ES-I3 (cell line): Measurements from ENCODE around the gene DIP2C.
A peak's percentile ranks its signal among the peaks of the same experiment; 100 is the strongest.
"Not testable (repeated sequence)": the region's sequence is repeated elsewhere in the genome, so short reads cannot be mapped to it uniquely, and the experiment has no call there.

Experiments
- H3K36me3 ChIP-seq: 2 replicates; pipeline ENCODE4 v1.6.1; 2013; ENCODE audit warnings: mild to moderate bottlenecking, low read length, control low read depth, moderate library complexity; ENCODE audit not compliant: insufficient read depth
- H3K4me1 ChIP-seq: 2 replicates; pipeline ENCODE4 v1.6.1; 2013; ENCODE audit warnings: mild to moderate bottlenecking, control low read depth, low read length; ENCODE audit not compliant: insufficient read depth
- H3K9ac ChIP-seq: 2 replicates; pipeline ENCODE4 v1.6.1; 2013; ENCODE audit warnings: low read depth, mild to moderate bottlenecking, low read length, moderate library complexity
- H3K9me3 ChIP-seq: 2 replicates; pipeline ENCODE4 v1.6.1; 2013; ENCODE audit warnings: mild to moderate bottlenecking, low read length, moderate library complexity; ENCODE audit not compliant: control insufficient read depth, insufficient read depth

DIP2C gene

GRCh38 chr10:689121-689451 is 382 bp downstream of the DIP2C start:
- no peaks in the 10 kb centered on the region for H3K9me3 ChIP-seq
- H3K4me1 ChIP-seq = peaks cover 13% of the 10 kb centered on the region; the same call in 1 of the 2 replicates
- H3K9ac ChIP-seq = peak overlapping the region; percentile 82
- no peaks in the 10 kb centered on the region for H3K36me3 ChIP-seq

DNA sequence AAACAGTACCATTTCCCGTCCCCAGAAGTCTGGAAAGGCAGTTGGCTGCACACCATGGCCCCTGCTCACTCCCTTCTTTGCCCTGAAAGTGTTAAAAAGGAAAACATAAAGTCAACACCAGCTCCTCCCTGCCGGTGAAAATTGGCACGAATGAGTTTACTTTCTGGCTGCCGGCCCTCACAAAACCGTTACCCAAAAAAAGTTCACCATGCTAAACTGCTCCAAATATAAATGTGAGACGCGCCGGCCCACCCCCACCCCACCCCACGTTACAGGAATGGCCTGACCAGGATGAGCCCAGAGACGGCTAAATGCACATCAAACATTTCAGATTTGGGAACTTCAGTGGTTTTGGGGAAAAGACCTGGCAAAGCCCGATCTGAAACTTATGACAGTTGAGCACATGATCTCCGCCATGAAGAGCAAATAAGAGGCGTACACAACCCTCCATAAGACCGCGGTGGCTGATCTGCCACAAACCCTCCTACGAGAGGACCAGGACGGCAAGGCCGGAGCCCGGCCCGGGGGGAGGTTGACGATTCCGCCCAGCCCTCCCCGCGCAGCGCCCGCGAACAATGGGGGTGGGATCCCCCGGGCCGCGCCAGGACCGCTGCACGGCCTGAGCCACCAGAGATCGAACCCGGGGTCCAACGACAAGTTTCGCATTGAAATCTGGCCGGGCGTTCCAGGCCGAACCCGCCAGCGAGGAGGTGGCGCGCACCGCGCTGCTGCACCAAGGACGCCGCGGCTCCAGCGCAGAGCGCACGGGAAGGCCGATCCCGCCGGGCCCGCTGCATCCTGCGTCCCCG is 952 bp downstream of the DIP2C start:
- Histone ChIP-seq H3K4me1 (peaks cover 9% of the 10 kb centered on the region; the same call in 1 of the 2 replicates), H3K9me3 (no peaks in the 10 kb centered on the region), H3K36me3 (no peaks in the 10 kb centered on the region), H3K9ac (peak overlapping the region; percentile 82)

- H3K4me1 ChIP-seq = peaks cover 4% of the 10 kb centered on the region; the same call in 1 of the 2 replicates
- H3K9ac ChIP-seq = peak overlapping the region; percentile 82; the same call in 1 of the 2 replicates
- H3K9me3 ChIP-seq = no peaks in the 10 kb centered on the region
Observed at GRCh38 chr10:687583-688311, 1.7 kb downstream of the DIP2C start.

DNA sequence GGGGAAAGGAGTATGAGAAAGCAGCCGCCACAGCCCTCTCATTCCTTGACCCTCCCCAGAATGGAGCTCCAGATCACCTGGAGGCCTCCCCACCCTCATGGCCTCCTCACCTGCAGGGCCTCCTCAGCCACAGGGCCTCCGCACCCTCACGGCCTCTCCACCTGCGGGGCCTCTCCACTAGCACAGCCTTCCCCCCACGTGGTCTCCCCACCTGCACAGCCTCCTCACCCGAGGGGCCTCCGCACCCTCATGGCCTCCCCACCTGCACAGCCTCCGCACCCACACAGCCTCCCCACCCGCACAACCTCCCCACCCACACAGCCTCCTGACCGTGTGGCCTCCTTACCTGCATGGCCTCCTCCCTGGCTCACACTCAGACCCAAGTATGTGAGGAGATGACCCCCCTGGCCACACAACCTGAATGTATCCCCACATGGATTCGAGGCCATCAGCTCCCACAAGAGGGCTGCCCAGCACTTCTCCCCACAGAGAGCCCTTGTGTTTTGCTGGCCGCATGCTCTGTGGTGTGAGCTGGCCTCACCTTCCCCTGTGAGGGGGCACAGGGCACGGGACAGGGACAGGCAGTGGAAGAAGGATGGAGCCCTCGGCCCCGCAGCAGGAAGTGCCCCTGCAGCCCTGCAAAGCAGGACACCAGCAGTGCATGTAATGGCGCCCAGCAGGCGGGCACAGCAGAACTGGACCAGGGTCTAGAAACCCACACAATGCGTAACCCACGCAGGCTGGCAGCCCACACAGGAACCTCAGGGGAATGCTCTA is 3.1 kb downstream of the DIP2C start:
- H3K9me3 ChIP-seq = no peaks in the 10 kb centered on the region
- no peak overlapping the region for H3K9ac ChIP-seq
- H3K4me1 ChIP-seq = peaks cover 4% of the 10 kb centered on the region; the same call in 1 of the 2 replicates
- no peaks in the 10 kb centered on the region for H3K36me3 ChIP-seq

More at GRCh38 chr10:687583-688311, 1.7 kb downstream of the DIP2C start:
- H3K36me3 ChIP-seq = no peaks in the 10 kb centered on the region

DNA sequence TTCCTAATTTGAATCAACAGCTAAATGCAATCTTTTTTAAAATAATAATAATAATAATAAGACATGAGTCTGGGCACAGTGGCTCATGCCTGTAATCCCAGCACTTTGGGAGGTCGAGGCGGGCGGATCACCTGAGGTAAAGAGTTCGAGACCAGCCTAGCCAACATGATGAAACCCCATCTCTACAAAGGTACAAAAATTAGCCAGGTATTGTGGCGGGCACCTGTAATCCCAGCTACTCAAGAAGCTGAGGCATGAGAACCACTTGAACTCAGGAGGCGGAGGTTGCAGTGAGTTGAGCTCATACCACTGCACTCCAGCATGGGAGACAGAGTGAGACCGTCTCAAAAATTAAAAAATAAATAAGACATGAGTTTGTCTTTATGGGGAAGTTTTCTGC is 3.9 kb downstream of the DIP2C start:
- H3K9me3 ChIP-seq = no peaks in the 10 kb centered on the region
- H3K36me3 ChIP-seq = no peaks in the 10 kb centered on the region
- peaks cover 4% of the 10 kb centered on the region; the same call in 1 of the 2 replicates for H3K4me1 ChIP-seq
- H3K9ac ChIP-seq = no peak overlapping the region

DNA sequence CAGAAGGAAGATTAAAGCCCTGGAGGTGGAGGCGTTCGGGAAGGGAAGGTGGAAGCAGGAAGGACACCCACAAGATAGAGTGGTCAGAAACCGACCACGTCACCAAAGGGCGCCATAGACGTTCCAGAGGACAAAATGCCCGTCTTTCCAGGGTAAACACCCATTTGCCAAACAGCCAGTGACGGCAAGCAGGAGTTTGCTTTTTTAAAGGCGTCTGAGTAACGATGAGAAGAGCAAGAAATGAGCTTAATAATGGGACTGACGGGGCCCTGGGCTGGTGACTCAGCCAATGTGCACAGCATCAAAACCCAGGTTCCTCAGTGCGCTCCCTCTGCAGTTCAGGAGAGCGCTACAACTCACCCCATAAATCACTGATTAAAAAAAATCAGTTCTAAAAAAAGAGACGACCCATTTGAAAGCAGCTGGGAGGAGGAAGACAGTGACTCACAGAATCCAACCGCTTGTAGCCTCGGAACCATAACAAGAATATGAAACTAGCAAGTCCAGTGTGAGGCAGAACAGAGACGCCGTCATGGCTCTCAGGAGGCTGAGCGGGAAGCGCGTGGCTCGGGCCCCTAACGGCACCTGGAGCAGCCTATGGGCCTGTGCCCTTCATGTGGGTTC is 5.9 kb downstream of the DIP2C start:
- H3K9ac ChIP-seq = peak overlapping the region; percentile 29; the same call in 1 of the 2 replicates
- H3K9me3 ChIP-seq = no peaks in the 10 kb centered on the region
- no peaks in the 10 kb centered on the region; the same call in 1 of the 2 replicates for H3K4me1 ChIP-seq
- H3K36me3 ChIP-seq = no peaks in the 10 kb centered on the region

DNA sequence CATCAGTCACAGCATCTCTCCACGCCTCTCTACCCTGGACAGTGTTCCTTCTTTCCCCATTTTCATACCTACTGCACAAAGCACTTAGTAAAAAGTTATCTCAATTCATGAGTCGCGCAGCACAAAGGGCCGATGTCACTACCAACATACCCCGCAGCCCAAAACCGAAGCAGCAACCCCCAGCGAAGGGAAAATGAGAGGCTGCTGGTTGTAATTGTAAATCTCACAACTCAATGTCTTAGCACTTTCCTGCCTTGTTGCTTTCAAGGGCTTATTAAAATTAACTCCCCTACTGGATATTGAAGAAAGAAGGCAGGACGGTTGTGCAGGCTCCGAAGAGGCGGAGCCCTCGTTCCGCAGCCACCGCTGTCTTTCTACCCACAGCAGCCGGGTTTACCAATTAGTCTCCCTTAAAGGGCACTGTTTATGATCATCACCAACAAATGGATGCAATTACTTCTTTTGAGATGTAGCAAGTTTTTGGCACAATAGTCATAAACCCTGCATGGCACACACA is 6.5 kb downstream of the DIP2C start:
- Histone ChIP-seq H3K36me3 (no peaks in the 10 kb centered on the region), H3K9me3 (no peaks in the 10 kb centered on the region), H3K4me1 (no peaks in the 10 kb centered on the region; the same call in 1 of the 2 replicates), H3K9ac (peak overlapping the region; percentile 29; the same call in 1 of the 2 replicates)

DNA sequence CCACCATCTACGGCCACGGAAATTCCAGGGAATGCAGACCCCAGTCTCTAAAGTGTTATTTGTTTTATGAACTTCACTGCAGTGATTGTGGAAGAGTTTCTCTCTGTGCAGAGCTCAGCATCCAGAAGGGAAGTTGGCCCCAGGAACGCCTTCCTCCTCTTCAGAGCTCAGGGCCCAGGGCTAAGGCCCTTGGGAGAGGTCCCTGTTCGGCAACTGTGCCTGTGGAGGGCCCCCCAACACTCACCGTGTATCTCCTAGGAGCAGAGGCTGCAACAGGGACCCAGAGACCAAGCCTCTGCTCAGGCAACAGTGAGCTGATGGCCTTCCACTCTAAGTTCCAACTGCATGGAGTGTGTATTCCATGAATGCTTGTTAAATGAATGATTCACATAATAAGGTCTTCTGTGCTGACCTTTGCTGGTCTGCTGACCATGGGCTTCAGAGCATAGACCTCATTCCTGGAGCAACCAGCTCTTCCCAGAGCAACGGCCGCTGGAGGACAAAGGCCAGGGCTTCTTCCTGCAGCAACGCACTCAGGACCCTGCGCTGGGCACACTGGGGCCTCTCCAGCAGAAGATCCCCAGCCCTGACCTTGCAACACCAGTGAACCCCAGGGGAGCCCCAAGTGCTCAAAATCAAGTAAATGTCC is 7.7 kb downstream of the DIP2C start:
- Histone ChIP-seq H3K36me3 (no peaks in the 10 kb centered on the region), H3K9me3 (no peaks in the 10 kb centered on the region), H3K9ac (no peak overlapping the region), H3K4me1 (no peaks in the 10 kb centered on the region; the same call in 1 of the 2 replicates)

DNA sequence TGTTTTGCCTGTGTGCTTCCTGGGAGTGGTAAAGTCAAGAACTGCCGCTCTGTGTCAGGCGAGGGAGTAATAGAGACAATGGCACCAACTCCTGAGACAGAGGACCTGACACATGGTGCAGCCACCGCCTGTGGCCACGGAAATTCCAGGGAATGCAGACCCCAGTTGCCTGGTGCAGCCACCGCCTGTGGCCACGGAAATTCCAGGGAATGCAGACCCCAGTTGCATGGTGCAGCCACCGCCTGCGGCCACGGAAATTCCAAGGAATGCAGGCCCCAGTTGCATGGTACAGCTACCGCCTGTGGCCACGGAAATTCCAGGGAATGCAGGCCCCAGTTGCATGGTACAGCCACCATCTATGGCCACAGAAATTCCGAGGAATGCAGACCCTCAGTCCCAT is 8.7 kb downstream of the DIP2C start:
- Histone ChIP-seq H3K36me3 (no peaks in the 10 kb centered on the region), H3K4me1 (no peaks in the 10 kb centered on the region; the same call in 1 of the 2 replicates), H3K9ac (no peak overlapping the region), H3K9me3 (no peaks in the 10 kb centered on the region)

DNA sequence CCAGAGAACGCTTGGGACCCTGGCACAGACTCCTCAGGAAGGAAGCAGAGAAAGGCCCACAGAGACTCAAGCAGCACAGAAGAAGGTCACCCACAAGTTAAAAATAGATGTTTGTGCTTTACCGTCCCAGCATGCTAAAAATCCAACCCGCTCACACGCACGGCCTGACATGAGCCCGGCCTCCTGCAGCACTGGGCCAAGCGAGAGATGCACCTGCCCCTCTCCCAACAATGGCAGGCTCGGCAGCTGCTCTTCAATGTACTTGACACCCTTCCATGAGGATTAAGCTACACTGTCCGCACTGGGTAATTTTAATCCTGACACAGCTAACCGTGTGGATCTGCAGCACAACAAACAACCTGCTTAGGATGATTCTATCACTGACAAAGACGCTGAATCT is 9.3 kb downstream of the DIP2C start:
- H3K9me3 ChIP-seq = no peaks in the 10 kb centered on the region
- H3K4me1 ChIP-seq = no peaks in the 10 kb centered on the region; the same call in 1 of the 2 replicates
- H3K9ac ChIP-seq = no peak overlapping the region
- H3K36me3 ChIP-seq = no peaks in the 10 kb centered on the region

DNA sequence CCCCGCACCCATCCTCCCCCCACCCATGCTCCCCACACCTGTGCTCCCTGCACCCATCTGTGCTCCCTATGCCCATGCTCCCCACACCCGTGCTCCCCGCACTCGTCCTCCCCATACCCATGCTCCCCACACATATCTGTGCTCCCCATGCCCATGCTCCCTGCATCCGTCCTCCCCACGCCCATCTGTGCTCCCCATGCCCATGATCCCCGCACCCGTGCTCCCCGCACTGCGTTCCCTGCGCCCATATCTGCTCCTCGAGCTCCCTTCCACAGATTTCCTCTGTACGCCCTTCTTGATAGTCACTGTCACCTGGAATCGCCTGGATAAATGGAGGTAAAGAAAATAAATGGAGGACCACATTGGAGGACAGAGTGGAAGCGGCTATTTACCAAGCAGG is 9.9 kb downstream of the DIP2C start:
- Histone ChIP-seq H3K9ac (no peak overlapping the region), H3K9me3 (no peaks in the 10 kb centered on the region), H3K4me1 (no peaks in the 10 kb centered on the region; the same call in 1 of the 2 replicates), H3K36me3 (no peaks in the 10 kb centered on the region)

DNA sequence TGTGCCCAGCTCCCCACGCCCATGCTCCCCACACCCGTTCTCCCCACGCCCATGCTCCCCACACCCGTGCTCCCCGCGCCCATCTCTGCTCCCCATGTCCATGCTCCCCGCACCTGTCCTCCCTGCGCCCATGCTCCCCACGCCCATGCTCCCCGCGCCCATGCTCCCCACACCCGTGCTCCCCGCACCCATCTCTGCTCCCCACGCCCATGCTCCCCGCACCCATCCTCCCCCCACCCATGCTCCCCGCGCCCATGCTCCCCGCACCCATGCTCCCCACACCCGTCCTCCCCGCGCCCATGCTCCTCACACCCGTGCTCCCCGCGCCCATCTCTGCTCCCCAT is 10.8 kb downstream of the DIP2C start:
- H3K4me1 ChIP-seq, H3K36me3 ChIP-seq, H3K9me3 ChIP-seq, H3K9ac ChIP-seq: not testable (repeated sequence)

DNA sequence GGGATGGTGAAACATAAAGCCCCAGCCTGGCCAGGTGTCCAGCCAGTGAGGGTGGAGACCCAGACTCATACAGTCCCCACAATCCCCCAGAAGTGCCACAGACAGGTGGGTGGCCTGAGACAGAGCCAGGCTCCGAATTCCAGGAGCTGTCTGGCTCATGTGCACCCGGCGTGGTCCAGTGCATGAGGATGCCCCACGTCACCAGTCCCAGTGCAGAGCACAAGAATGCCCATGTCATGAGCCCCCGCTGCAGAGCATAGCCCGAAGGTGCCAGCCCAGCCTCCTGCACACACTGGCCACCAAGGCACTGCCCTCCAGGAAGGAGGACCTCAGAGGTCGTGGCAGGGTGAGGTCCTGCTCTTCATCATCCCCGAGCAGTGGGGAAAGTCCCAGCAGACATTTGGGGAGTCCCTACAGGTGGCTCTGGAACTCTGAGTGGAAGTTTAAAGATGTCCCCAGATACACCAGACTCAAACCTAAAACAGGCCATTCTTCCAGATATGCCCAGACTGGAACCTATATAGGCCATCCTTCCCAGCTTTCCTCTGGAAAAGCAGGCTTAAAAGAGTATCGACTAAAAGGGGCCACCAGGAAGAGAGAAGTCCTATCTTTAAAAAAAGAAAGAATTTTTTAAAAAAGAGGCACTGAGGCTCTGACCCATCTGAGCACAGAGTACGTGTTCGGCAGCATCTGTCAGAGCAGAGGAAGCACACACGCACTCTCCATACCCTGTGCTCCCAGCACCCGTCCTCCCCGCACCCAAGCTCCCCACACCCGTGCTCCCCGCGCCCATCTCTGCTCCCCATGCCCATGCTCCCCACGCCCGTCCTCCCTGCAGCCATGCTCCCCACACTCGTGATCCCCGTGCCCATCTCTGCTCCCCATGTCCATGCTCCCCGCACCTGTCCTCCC is 11.5 kb downstream of the DIP2C start:
- Histone ChIP-seq H3K4me1 (no peaks in the 10 kb centered on the region), H3K9ac (no peak overlapping the region), H3K9me3 (no peaks in the 10 kb centered on the region), H3K36me3 (no peaks in the 10 kb centered on the region)
